ENCODE data around the gene TMEM256.

The TMEM256 gene

GRCh38 chr17:7429722-7430121 lies 25.8 kb upstream of the TMEM256 start:
- no peaks in the 10 kb centered on the region for H3K4me1 ChIP-seq (ENCODE audit: control insufficient read depth in 2 of 2, insufficient read depth in 2 of 2, low read length in 2 of 2)
- H3K27me3 ChIP-seq (ENCODE audit: control insufficient read depth in 2 of 2, insufficient read depth in 2 of 2, low read length in 2 of 2): no peaks in the 10 kb centered on the region
- no peak overlapping the region for H3K27ac ChIP-seq (ENCODE audit: low read depth in 2 of 2, low read length in 2 of 2)
- H3K9me3 ChIP-seq (ENCODE audit: control insufficient read depth in 2 of 2, low read length in 2 of 2): no peaks in the 10 kb centered on the region
- H3K36me3 ChIP-seq (ENCODE audit: control insufficient read depth in 2 of 2, insufficient read depth in 2 of 2, low read length in 2 of 2): no peaks in the 10 kb centered on the region
- no peak overlapping the region for H3K4me3 ChIP-seq (ENCODE audit: low read length in 2 of 2)
- H3K9ac ChIP-seq (ENCODE audit: low read depth in 1 of 2, low read length in 2 of 2): no peak overlapping the region

GRCh38 chr17:7428557-7428956 lies 24.7 kb upstream of the TMEM256 start, which contains the start of gene SPEM3:
Gene SPEM3 (plus strand): TSS chr17:7428857. CDS start chr17:7428903, 46 bp downstream.
- Histone ChIP-seq H3K27ac (ENCODE audit: low read depth in 2 of 2, low read length in 2 of 2) (no peak within 1 kb of the TSS), H3K4me1 (ENCODE audit: control insufficient read depth in 2 of 2, insufficient read depth in 2 of 2, low read length in 2 of 2) (no peaks in the 10 kb centered on the region), H3K9ac (ENCODE audit: low read depth in 1 of 2, low read length in 2 of 2) (no peak within 1 kb of the TSS), H3K9me3 (ENCODE audit: control insufficient read depth in 2 of 2, low read length in 2 of 2) (no peaks in the 10 kb centered on the region), H3K36me3 (ENCODE audit: control insufficient read depth in 2 of 2, insufficient read depth in 2 of 2, low read length in 2 of 2) (no peaks in the 10 kb centered on the region), H3K27me3 (ENCODE audit: control insufficient read depth in 2 of 2, insufficient read depth in 2 of 2, low read length in 2 of 2) (no peaks in the 10 kb centered on the region), H3K4me3 (ENCODE audit: low read length in 2 of 2) (no peak within 1 kb of the TSS)

- Histone ChIP-seq H3K27me3 (ENCODE audit: control insufficient read depth in 2 of 2, insufficient read depth in 2 of 2, low read length in 2 of 2) (no peaks in the 10 kb centered on the region), H3K9me3 (ENCODE audit: control insufficient read depth in 2 of 2, low read length in 2 of 2) (no peaks in the 10 kb centered on the region)
Observed at GRCh38 chr17:7427549-7427948, 23.7 kb upstream of the TMEM256 start.

GRCh38 chr17:7426896-7427489 lies 23.1 kb upstream of the TMEM256 start:
- Histone ChIP-seq H3K9me3 (ENCODE audit: control insufficient read depth in 2 of 2, low read length in 2 of 2) (no peaks in the 10 kb centered on the region), H3K27me3 (ENCODE audit: control insufficient read depth in 2 of 2, insufficient read depth in 2 of 2, low read length in 2 of 2) (no peaks in the 10 kb centered on the region), H3K4me3 (ENCODE audit: low read length in 2 of 2) (no peak overlapping the region), H3K4me1 (ENCODE audit: control insufficient read depth in 2 of 2, insufficient read depth in 2 of 2, low read length in 2 of 2) (no peaks in the 10 kb centered on the region), H3K27ac (ENCODE audit: low read depth in 2 of 2, low read length in 2 of 2) (no peak overlapping the region), H3K36me3 (ENCODE audit: control insufficient read depth in 2 of 2, insufficient read depth in 2 of 2, low read length in 2 of 2) (no peaks in the 10 kb centered on the region), H3K9ac (ENCODE audit: low read depth in 1 of 2, low read length in 2 of 2) (no peak overlapping the region)

More at GRCh38 chr17:7427549-7427948, 23.7 kb upstream of the TMEM256 start:
- Histone ChIP-seq H3K4me1 (ENCODE audit: control insufficient read depth in 2 of 2, insufficient read depth in 2 of 2, low read length in 2 of 2) (no peaks in the 10 kb centered on the region), H3K27ac (ENCODE audit: low read depth in 2 of 2, low read length in 2 of 2) (no peak overlapping the region), H3K36me3 (ENCODE audit: control insufficient read depth in 2 of 2, insufficient read depth in 2 of 2, low read length in 2 of 2) (no peaks in the 10 kb centered on the region), H3K4me3 (ENCODE audit: low read length in 2 of 2) (no peak overlapping the region), H3K9ac (ENCODE audit: low read depth in 1 of 2, low read length in 2 of 2) (no peak overlapping the region)

- no peaks in the 10 kb centered on the region for H3K27me3 ChIP-seq (ENCODE audit: control insufficient read depth in 2 of 2, insufficient read depth in 2 of 2, low read length in 2 of 2)
- H3K9ac ChIP-seq (ENCODE audit: low read depth in 1 of 2, low read length in 2 of 2): no peak overlapping the region
- no peaks in the 10 kb centered on the region for H3K36me3 ChIP-seq (ENCODE audit: control insufficient read depth in 2 of 2, insufficient read depth in 2 of 2, low read length in 2 of 2)
- H3K4me1 ChIP-seq (ENCODE audit: control insufficient read depth in 2 of 2, insufficient read depth in 2 of 2, low read length in 2 of 2): no peaks in the 10 kb centered on the region
- H3K27ac ChIP-seq (ENCODE audit: low read depth in 2 of 2, low read length in 2 of 2): no peak overlapping the region
- H3K9me3 ChIP-seq (ENCODE audit: control insufficient read depth in 2 of 2, low read length in 2 of 2): no peaks in the 10 kb centered on the region
- H3K4me3 ChIP-seq (ENCODE audit: low read length in 2 of 2): no peak overlapping the region
Observed at GRCh38 chr17:7426203-7426863, 22.4 kb upstream of the TMEM256 start.

GRCh38 chr17:7425756-7426155 lies 21.9 kb upstream of the TMEM256 start:
- Histone ChIP-seq H3K9ac (ENCODE audit: low read depth in 1 of 2, low read length in 2 of 2) (no peak overlapping the region), H3K27ac (ENCODE audit: low read depth in 2 of 2, low read length in 2 of 2) (no peak overlapping the region), H3K4me3 (ENCODE audit: low read length in 2 of 2) (no peak overlapping the region), H3K36me3 (ENCODE audit: control insufficient read depth in 2 of 2, insufficient read depth in 2 of 2, low read length in 2 of 2) (no peaks in the 10 kb centered on the region), H3K4me1 (ENCODE audit: control insufficient read depth in 2 of 2, insufficient read depth in 2 of 2, low read length in 2 of 2) (no peaks in the 10 kb centered on the region), H3K27me3 (ENCODE audit: control insufficient read depth in 2 of 2, insufficient read depth in 2 of 2, low read length in 2 of 2) (no peaks in the 10 kb centered on the region), H3K9me3 (ENCODE audit: control insufficient read depth in 2 of 2, low read length in 2 of 2) (no peaks in the 10 kb centered on the region)

GRCh38 chr17:7425316-7425715 lies 21.4 kb upstream of the TMEM256 start, which contains the start of gene SPEM2:
Gene SPEM2 (plus strand): TSS chr17:7425616. CDS start chr17:7425689, 73 bp downstream.
- no peak within 1 kb of the TSS for H3K9ac ChIP-seq (ENCODE audit: low read depth in 1 of 2, low read length in 2 of 2)
- H3K27me3 ChIP-seq (ENCODE audit: control insufficient read depth in 2 of 2, insufficient read depth in 2 of 2, low read length in 2 of 2): no peaks in the 10 kb centered on the region
- no peaks in the 10 kb centered on the region for H3K36me3 ChIP-seq (ENCODE audit: control insufficient read depth in 2 of 2, insufficient read depth in 2 of 2, low read length in 2 of 2)
- no peaks in the 10 kb centered on the region for H3K9me3 ChIP-seq (ENCODE audit: control insufficient read depth in 2 of 2, low read length in 2 of 2)
- H3K27ac ChIP-seq (ENCODE audit: low read depth in 2 of 2, low read length in 2 of 2): no peak within 1 kb of the TSS
- H3K4me1 ChIP-seq (ENCODE audit: control insufficient read depth in 2 of 2, insufficient read depth in 2 of 2, low read length in 2 of 2): no peaks in the 10 kb centered on the region
- H3K4me3 ChIP-seq (ENCODE audit: low read length in 2 of 2): no peak within 1 kb of the TSS

- Histone ChIP-seq H3K36me3 (ENCODE audit: control insufficient read depth in 2 of 2, insufficient read depth in 2 of 2, low read length in 2 of 2) (no peaks in the 10 kb centered on the region), H3K4me3 (ENCODE audit: low read length in 2 of 2) (no peak overlapping the region), H3K9ac (ENCODE audit: low read depth in 1 of 2, low read length in 2 of 2) (no peak overlapping the region), H3K4me1 (ENCODE audit: control insufficient read depth in 2 of 2, insufficient read depth in 2 of 2, low read length in 2 of 2) (no peaks in the 10 kb centered on the region), H3K27ac (ENCODE audit: low read depth in 2 of 2, low read length in 2 of 2) (no peak overlapping the region), H3K9me3 (ENCODE audit: control insufficient read depth in 2 of 2, low read length in 2 of 2) (no peaks in the 10 kb centered on the region), H3K27me3 (ENCODE audit: control insufficient read depth in 2 of 2, insufficient read depth in 2 of 2, low read length in 2 of 2) (no peaks in the 10 kb centered on the region)
Observed at GRCh38 chr17:7423679-7424078, 19.8 kb upstream of the TMEM256 start.

- H3K4me3 ChIP-seq (ENCODE audit: low read length in 2 of 2): no peak overlapping the region
- no peaks in the 10 kb centered on the region for H3K27me3 ChIP-seq (ENCODE audit: control insufficient read depth in 2 of 2, insufficient read depth in 2 of 2, low read length in 2 of 2)
- H3K27ac ChIP-seq (ENCODE audit: low read depth in 2 of 2, low read length in 2 of 2): no peak overlapping the region
- no peak overlapping the region for H3K9ac ChIP-seq (ENCODE audit: low read depth in 1 of 2, low read length in 2 of 2)
- H3K36me3 ChIP-seq (ENCODE audit: control insufficient read depth in 2 of 2, insufficient read depth in 2 of 2, low read length in 2 of 2): no peaks in the 10 kb centered on the region
- no peaks in the 10 kb centered on the region for H3K4me1 ChIP-seq (ENCODE audit: control insufficient read depth in 2 of 2, insufficient read depth in 2 of 2, low read length in 2 of 2)
- H3K9me3 ChIP-seq (ENCODE audit: control insufficient read depth in 2 of 2, low read length in 2 of 2): no peaks in the 10 kb centered on the region
Observed at GRCh38 chr17:7421186-7421585, 17.3 kb upstream of the TMEM256 start.

GRCh38 chr17:7419819-7420610 lies 16.1 kb upstream of the TMEM256 start, which contains the start of gene SPEM1:
Gene SPEM1 (plus strand): TSS chr17:7420324. CDS start chr17:7420385, 61 bp downstream.
- no peaks in the 10 kb centered on the region for H3K9me3 ChIP-seq (ENCODE audit: control insufficient read depth in 2 of 2, low read length in 2 of 2)
- H3K27ac ChIP-seq (ENCODE audit: low read depth in 2 of 2, low read length in 2 of 2): no peak within 1 kb of the TSS
- H3K4me3 ChIP-seq (ENCODE audit: low read length in 2 of 2): no peak within 1 kb of the TSS
- H3K27me3 ChIP-seq (ENCODE audit: control insufficient read depth in 2 of 2, insufficient read depth in 2 of 2, low read length in 2 of 2): no peaks in the 10 kb centered on the region
- no peak within 1 kb of the TSS for H3K9ac ChIP-seq (ENCODE audit: low read depth in 1 of 2, low read length in 2 of 2)
- H3K4me1 ChIP-seq (ENCODE audit: control insufficient read depth in 2 of 2, insufficient read depth in 2 of 2, low read length in 2 of 2): no peaks in the 10 kb centered on the region
- no peaks in the 10 kb centered on the region for H3K36me3 ChIP-seq (ENCODE audit: control insufficient read depth in 2 of 2, insufficient read depth in 2 of 2, low read length in 2 of 2)

Data from mucosa of rectum (tissue), 2 donors.